Upper lobe of right lung (tissue), 1 donor: Measurements from ENCODE around the gene SNED1. TPM values are rescaled to one million over a fixed set of nuclear protein-coding genes. Genes with fewer than 3 reads are reported as not detected.
A peak's percentile ranks its signal among the peaks of the same experiment; 100 is the strongest.

ENCODE experiments used
- ATAC-seq: fragments of 200-7000 bp; cut with Tn5 transposase; one replicate; pipeline ENCODE4 v1.9.1; 2020; ENCODE audit warnings: mild to moderate bottlenecking, moderate library complexity
- DNase-seq: peaks from one replicate; pipeline ENCODE4 v3.0.0-alpha.2; 2020
- H3K27ac ChIP-seq: fragments of 200-600 bp; one replicate; pipeline ENCODE4 v1.8.0; 2022
- H3K27me3 ChIP-seq: fragments of 200-600 bp; one replicate; pipeline ENCODE4 v1.8.0; 2022; ENCODE audit warnings: mild to moderate bottlenecking
- H3K36me3 ChIP-seq: fragments of 200-600 bp; one replicate; pipeline ENCODE4 v1.8.0; 2022
- H3K4me1 ChIP-seq: fragments of 200-600 bp; one replicate; pipeline ENCODE4 v1.8.0; 2022
- H3K4me3 ChIP-seq: fragments of 200-600 bp; one replicate; pipeline ENCODE4 v1.8.0; 2022; ENCODE audit warnings: mild to moderate bottlenecking
- H3K9me3 ChIP-seq: fragments of 200-600 bp; one replicate; pipeline ENCODE4 v1.8.0; 2022
- CTCF ChIP-seq: fragments of 200-600 bp; IDR thresholded peaks from one replicate; pipeline ENCODE4 v1.8.0; 2022; ENCODE audit warnings: antibody characterized with exemption
- intact Hi-C: fragments of 100-400 bp; cut with DNase I; formaldehyde crosslinking; loops from one replicate; pipeline ENCODE4 v1.11.0; 2022
- total RNA-seq: library from RNA; stranded (reverse); fragmentation: NEBNext Ultra II Directional; extraction: Animal tissue kit (Norgen Biotek cat#: 25700); gene quantifications from one replicate; pipeline ENCODE4 v1.2.1, GENCODE V29; 2021
- donor health status: DM: no; HTN: yes; CAD: no; lungs with severe emphysema.

Gene SNED1
- total RNA-seq, 1 donor from 2014 or later: 38.4 TPM

GRCh38 chr2:240956171-240956934 is 42.1 kb upstream of the SNED1 start:
- TF ChIP-seq CTCF: no peak
- Histone ChIP-seq H3K4me3 (no peak overlapping the region), H3K9me3 (no peaks in the 10 kb centered on the region), H3K27ac (no peak overlapping the region), H3K36me3 (no peaks in the 10 kb centered on the region), H3K27me3 (no peaks in the 10 kb centered on the region), H3K4me1 (peaks cover 12% of the 10 kb centered on the region)
- ATAC-seq (no peak), DNase-seq (no peak)
- intact Hi-C loops: no loop called here

- no peaks in the 10 kb centered on the region for H3K27me3 ChIP-seq
- H3K36me3 ChIP-seq: no peaks in the 10 kb centered on the region
- H3K9me3 ChIP-seq: no peaks in the 10 kb centered on the region
- no peak for DNase-seq
- peaks cover 12% of the 10 kb centered on the region for H3K4me1 ChIP-seq
- no peak overlapping the region for H3K4me3 ChIP-seq
- H3K27ac ChIP-seq: no peak overlapping the region
- intact Hi-C loops: no loop called here
- TF ChIP-seq CTCF: no peak
- ATAC-seq: no peak
Measured at GRCh38 chr2:240956935-240957655, 41.3 kb upstream of the SNED1 start.

- no peak for ATAC-seq
- no peaks in the 10 kb centered on the region for H3K9me3 ChIP-seq
- no peak overlapping the region for H3K27ac ChIP-seq
- no peak for DNase-seq
- no peaks in the 10 kb centered on the region for H3K27me3 ChIP-seq
- intact Hi-C loops: no loop called here
- no peak overlapping the region for H3K4me3 ChIP-seq
- peaks cover 12% of the 10 kb centered on the region for H3K4me1 ChIP-seq
- no peaks in the 10 kb centered on the region for H3K36me3 ChIP-seq
- no peak for TF ChIP-seq CTCF
Measured at GRCh38 chr2:240957656-240958365, 40.6 kb upstream of the SNED1 start.

- intact Hi-C loops: no loop called here
- no peaks in the 10 kb centered on the region for H3K27me3 ChIP-seq
- ATAC-seq (no peak), DNase-seq (no peak)
- no peak overlapping the region for H3K27ac ChIP-seq
- TF ChIP-seq CTCF: no peak
- H3K4me1 ChIP-seq: peaks cover 12% of the 10 kb centered on the region
- H3K36me3 ChIP-seq: no peaks in the 10 kb centered on the region
- no peak overlapping the region for H3K4me3 ChIP-seq
- H3K9me3 ChIP-seq: no peaks in the 10 kb centered on the region
Measured at GRCh38 chr2:240958366-240959213, 39.8 kb upstream of the SNED1 start.

- intact Hi-C loops: no loop called here
- Histone ChIP-seq H3K27me3 (no peaks in the 10 kb centered on the region), H3K4me3 (no peak overlapping the region), H3K36me3 (no peaks in the 10 kb centered on the region), H3K4me1 (peaks cover 13% of the 10 kb centered on the region), H3K27ac (peak overlapping the region; percentile 60), H3K9me3 (no peaks in the 10 kb centered on the region)
- ATAC-seq (no peak), DNase-seq (no peak)
- TF ChIP-seq CTCF: no peak
Measured at GRCh38 chr2:240959214-240959940, 39.0 kb upstream of the SNED1 start.
